ENCODE data around the gene XKR8.

Gene XKR8

GRCh38 chr1:27959792-27960603 lies at the start of gene XKR8:
XKR8 (plus strand) TSS chr1:27959973; CDS start chr1:27960070, 97 bp downstream.
- Histone ChIP-seq H3K9me3 (replicated peaks; ENCODE audit: insufficient read depth, low read length) (no peaks in the 10 kb centered on the region), H3K9ac (ENCODE audit: low read length) (peak within 1 kb of the TSS; percentile 69), H3K36me3 (replicated peaks; ENCODE audit: insufficient read depth, low read length) (no peaks in the 10 kb centered on the region), H3K4me3 (ENCODE audit: low read length) (peak within 1 kb of the TSS; percentile 91), H3K9me2 (replicated peaks; ENCODE audit: insufficient read depth, low read length) (no peaks in the 10 kb centered on the region), H3K79me2 (ENCODE audit: low read length) (peaks cover 7% of the 10 kb centered on the region; the same call in 1 of the 2 replicates), H3K27me3 (replicated peaks; ENCODE audit: insufficient read depth, low read length) (no peaks in the 10 kb centered on the region), H3K4me1 (ENCODE audit: low read length) (0 out of 2 replicates have a peak, but pooled peaks cover 6% of the 10 kb centered on the region), H3K27ac (ENCODE audit: low read length) (peak within 1 kb of the TSS; percentile 45; the same call in 1 of the 2 replicates), H3F3A (ENCODE audit: insufficient read depth, low read length) (peaks cover 4% of the 10 kb centered on the region; the same call in 1 of the 2 replicates), H3K4me2 (ENCODE audit: low read depth, low read length) (peak within 1 kb of the TSS; percentile 85), H2AFZ (ENCODE audit: low read length) (peak within 1 kb of the TSS; percentile 96), H4K20me1 (ENCODE audit: insufficient read depth, low read length) (no peaks in the 10 kb centered on the region)
- TF ChIP-seq EZH2phosphoT487 (IDR thresholded peaks at IDR 0.05; ENCODE audit: low read length), result no peak
- TF ChIP-seq EZH2 (optimal IDR thresholded peaks at IDR 0.05; ENCODE audit: low read depth, low read length), result no peak
- peak; percentile 61 for TF ChIP-seq CTCF (IDR thresholded peaks at IDR 0.05; ENCODE audit: low read length)
- peak; percentile 83 for DNase-seq

- peaks cover 3% of the 10 kb centered on the region; the same call in 1 of the 2 replicates for H3K36me3 ChIP-seq (replicated peaks; ENCODE audit: insufficient read depth, low read length)
These were observed 47.3 kb upstream of the XKR8 start for GRCh38 chr1:27912429-27912828.

GRCh38 chr1:27915082-27915575 lies 44.6 kb upstream of the XKR8 start:
- Histone ChIP-seq H3K27me3 (replicated peaks; ENCODE audit: insufficient read depth, low read length) (no peaks in the 10 kb centered on the region), H3K4me2 (ENCODE audit: low read depth, low read length) (peak overlapping the region; percentile 30), H3K36me3 (replicated peaks; ENCODE audit: insufficient read depth, low read length) (peaks cover 3% of the 10 kb centered on the region; the same call in 1 of the 2 replicates), H2AFZ (ENCODE audit: low read length) (peak overlapping the region; percentile 89), H4K20me1 (ENCODE audit: insufficient read depth, low read length) (no peaks in the 10 kb centered on the region), H3K27ac (ENCODE audit: low read length) (peak overlapping the region; percentile 50; the same call in 1 of the 2 replicates), H3K79me2 (ENCODE audit: low read length) (peaks cover 26% of the 10 kb centered on the region), H3K9me3 (replicated peaks; ENCODE audit: insufficient read depth, low read length) (no peaks in the 10 kb centered on the region), H3F3A (ENCODE audit: insufficient read depth, low read length) (peaks cover 8% of the 10 kb centered on the region; the same call in 1 of the 2 replicates), H3K4me3 (ENCODE audit: low read length) (peak overlapping the region; percentile 96; the same call in 1 of the 2 replicates), H3K4me1 (ENCODE audit: low read length) (peaks cover 5% of the 10 kb centered on the region), H3K9me2 (replicated peaks; ENCODE audit: insufficient read depth, low read length) (no peaks in the 10 kb centered on the region), H3K9ac (ENCODE audit: low read length) (no peak overlapping the region)
- TF ChIP-seq EZH2 (optimal IDR thresholded peaks at IDR 0.05; ENCODE audit: low read depth, low read length), result no peak
- TF ChIP-seq EZH2phosphoT487 (IDR thresholded peaks at IDR 0.05; ENCODE audit: low read length), result no peak
- no peak for TF ChIP-seq CTCF (IDR thresholded peaks at IDR 0.05; ENCODE audit: low read length)
- no peak for DNase-seq

More at GRCh38 chr1:27912429-27912828, 47.3 kb upstream of the XKR8 start:
- no peaks in the 10 kb centered on the region for H4K20me1 ChIP-seq (ENCODE audit: insufficient read depth, low read length)
- no peaks in the 10 kb centered on the region for H3K9me2 ChIP-seq (replicated peaks; ENCODE audit: insufficient read depth, low read length)
- H3K79me2 ChIP-seq (ENCODE audit: low read length), result peaks cover 29% of the 10 kb centered on the region
- H3K4me1 ChIP-seq (ENCODE audit: low read length), result peaks cover 5% of the 10 kb centered on the region
- H2AFZ ChIP-seq (ENCODE audit: low read length), result no peak overlapping the region
- TF ChIP-seq EZH2 (optimal IDR thresholded peaks at IDR 0.05; ENCODE audit: low read depth, low read length) (no peak), CTCF (IDR thresholded peaks at IDR 0.05; ENCODE audit: low read length) (no peak), EZH2phosphoT487 (IDR thresholded peaks at IDR 0.05; ENCODE audit: low read length) (no peak)
- H3F3A ChIP-seq (ENCODE audit: insufficient read depth, low read length), result peaks cover 8% of the 10 kb centered on the region; the same call in 1 of the 2 replicates
- H3K4me3 ChIP-seq (ENCODE audit: low read length), result no peak overlapping the region
- no peak overlapping the region for H3K27ac ChIP-seq (ENCODE audit: low read length)
- no peak overlapping the region for H3K4me2 ChIP-seq (ENCODE audit: low read depth, low read length)
- H3K9ac ChIP-seq (ENCODE audit: low read length), result no peak overlapping the region
- DNase-seq, result no peak
- no peaks in the 10 kb centered on the region for H3K9me3 ChIP-seq (replicated peaks; ENCODE audit: insufficient read depth, low read length)
- no peaks in the 10 kb centered on the region for H3K27me3 ChIP-seq (replicated peaks; ENCODE audit: insufficient read depth, low read length)

All from MM.1S (cell line).